A673 (cell line): ENCODE measurements around the gene VIT.

ENCODE experiments used
- CTCF ChIP-seq: fragments of 300-800, 200-600 bp; sonication (generic); conservative IDR thresholded peaks from 2 replicates; pipeline ENCODE4 v1.5.1; 2017; ENCODE audit warnings: low read depth, mild to moderate bottlenecking, antibody characterized with exemption, low read length, moderate library complexity, mixed read lengths
- EZH2 ChIP-seq: fragments of 200-600 bp; sonication (generic); IDR thresholded peaks from 2 replicates; pipeline ENCODE4 v1.6.1; 2017; ENCODE audit warnings: borderline replicate concordance, low read depth, mild to moderate bottlenecking, mixed read lengths, antibody characterized with exemption, low read length; ENCODE audit not compliant: poor library complexity, severe bottlenecking

GRCh38 chr2:36697424-36698066, 1.0 kb downstream of the VIT start:
- no peak for TF ChIP-seq CTCF
- TF ChIP-seq EZH2, result no peak
